Activated T-helper 17 cell treated with anti-CD3 and anti-CD28 coated beads, Interleukin-2, amount 50 U/mL, for 72 hours (primary cell): ENCODE data around the gene ELANE. TPM values are rescaled to one million over a fixed set of nuclear protein-coding genes. Genes with fewer than 3 reads are reported as not detected.

ENCODE experiments used
- ATAC-seq: fragments of 150-1000 bp; cut with Tn5 transposase; replicated peaks from 2 replicates; pipeline ENCODE4 v1.10.0; 2021; ENCODE audit warnings: mild to moderate bottlenecking, moderate library complexity
- H3K27ac Mint-ChIP-seq: one replicate; pipeline ENCODE4 v1.8.0; 2022; ENCODE audit warnings: mixed read lengths
- H3K27me3 Mint-ChIP-seq: one replicate; pipeline ENCODE4 v1.8.0; 2022; ENCODE audit warnings: mixed read lengths
- H3K36me3 Mint-ChIP-seq: one replicate; pipeline ENCODE4 v1.8.0; 2022; ENCODE audit warnings: low read depth, mild to moderate bottlenecking, mixed read lengths
- H3K4me1 Mint-ChIP-seq: one replicate; pipeline ENCODE4 v1.8.0; 2022; ENCODE audit warnings: mixed read lengths
- H3K4me3 Mint-ChIP-seq: one replicate; pipeline ENCODE4 v1.8.0; 2022; ENCODE audit warnings: mild to moderate bottlenecking, mixed read lengths
- H3K9me3 Mint-ChIP-seq: one replicate; pipeline ENCODE4 v1.8.0; 2022; ENCODE audit warnings: mixed read lengths
- total RNA-seq, 2 donors: library from RNA; stranded (reverse); gene quantifications; one replicate each; pipeline ENCODE4 v1.2.3, GENCODE V29; 2022

ELANE gene
- total RNA-seq, 2 donors from 2014 or later, result not detected

DNA sequence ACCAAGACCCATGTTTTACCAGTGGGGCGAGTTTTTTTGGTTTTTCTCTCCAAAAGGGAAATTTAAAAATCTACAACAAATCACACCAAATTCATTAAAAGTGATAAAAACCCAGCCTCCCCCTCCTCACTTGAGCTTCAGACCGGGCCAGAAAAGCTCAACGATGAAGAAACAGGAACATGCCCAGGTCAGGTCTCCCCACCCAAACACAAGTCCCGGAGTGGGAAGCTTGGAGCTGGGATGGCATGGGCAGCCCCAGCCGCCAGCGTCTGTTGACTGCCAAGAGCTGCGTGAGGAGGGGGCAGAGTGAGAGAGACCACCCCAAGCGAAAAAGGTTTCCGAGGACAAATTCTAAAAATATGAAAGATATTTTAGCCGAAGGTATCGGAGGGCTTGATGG lies 44.9 kb downstream of the ELANE start:
- no peak for ATAC-seq
- Mint-ChIP-seq H3K9me3 (no peaks in the 10 kb centered on the region), H3K27ac (no peak overlapping the region), H3K27me3 (no peaks in the 10 kb centered on the region), H3K4me1 (peaks cover 5% of the 10 kb centered on the region), H3K36me3 (peaks cover 57% of the 10 kb centered on the region), H3K4me3 (no peak overlapping the region)

DNA sequence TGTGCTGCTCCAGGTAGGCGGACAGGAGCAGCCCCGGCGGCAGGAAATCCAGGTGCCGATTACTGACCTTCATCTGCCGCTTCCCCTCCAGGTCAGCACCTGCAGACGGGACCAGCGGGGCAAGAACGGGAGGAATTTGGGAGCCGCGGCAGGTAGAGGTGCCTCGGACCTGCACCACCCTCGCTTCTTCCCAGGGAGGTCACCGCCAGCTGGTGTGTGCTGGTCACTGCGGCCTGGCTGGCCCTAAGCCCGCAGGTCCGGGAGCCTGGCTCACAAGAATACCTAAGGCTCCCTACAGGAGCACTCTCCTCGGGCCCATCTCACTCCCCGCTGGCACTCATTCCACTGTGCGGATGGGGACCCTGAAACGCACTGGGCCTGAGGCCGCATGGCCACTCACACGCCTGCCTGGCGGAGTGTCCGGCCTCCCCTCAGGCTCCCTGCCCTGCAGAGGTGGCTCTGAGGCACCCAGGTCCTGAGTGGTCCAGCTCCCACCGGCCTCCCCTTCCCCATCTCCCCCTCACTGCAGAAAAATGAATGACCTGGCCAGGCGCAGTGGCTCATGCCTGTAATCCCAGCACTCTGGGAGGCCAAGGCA lies 45.4 kb downstream of the ELANE start:
- Mint-ChIP-seq H3K27me3 (no peaks in the 10 kb centered on the region), H3K4me3 (no peak overlapping the region), H3K36me3 (peaks cover 62% of the 10 kb centered on the region), H3K4me1 (peaks cover 5% of the 10 kb centered on the region), H3K27ac (no peak overlapping the region), H3K9me3 (no peaks in the 10 kb centered on the region)
- ATAC-seq, result no peak

DNA sequence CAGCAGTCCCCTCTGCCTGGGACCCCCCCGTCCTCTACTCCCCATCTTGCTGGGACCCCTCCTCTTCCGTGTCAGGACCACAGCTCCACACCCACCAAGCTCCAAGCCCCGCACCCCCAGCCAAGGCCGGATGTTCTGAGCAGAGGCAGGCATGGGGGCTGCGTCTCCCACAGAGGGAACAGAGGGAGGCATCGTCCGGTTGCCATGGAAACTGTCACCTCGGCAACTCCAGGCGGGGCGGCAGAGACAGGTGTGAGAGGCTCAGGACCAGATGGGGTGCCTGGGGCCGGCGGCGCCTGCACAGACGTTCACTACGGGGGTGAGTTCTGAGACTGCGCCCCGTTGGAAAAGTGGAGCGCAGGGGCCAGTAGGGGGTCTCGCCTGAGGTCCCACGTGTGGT lies 46.6 kb downstream of the ELANE start:
- Mint-ChIP-seq H3K36me3 (peaks cover 59% of the 10 kb centered on the region), H3K4me1 (no peaks in the 10 kb centered on the region), H3K27me3 (no peaks in the 10 kb centered on the region), H3K9me3 (no peaks in the 10 kb centered on the region), H3K4me3 (no peak overlapping the region), H3K27ac (no peak overlapping the region)
- no peak for ATAC-seq

DNA sequence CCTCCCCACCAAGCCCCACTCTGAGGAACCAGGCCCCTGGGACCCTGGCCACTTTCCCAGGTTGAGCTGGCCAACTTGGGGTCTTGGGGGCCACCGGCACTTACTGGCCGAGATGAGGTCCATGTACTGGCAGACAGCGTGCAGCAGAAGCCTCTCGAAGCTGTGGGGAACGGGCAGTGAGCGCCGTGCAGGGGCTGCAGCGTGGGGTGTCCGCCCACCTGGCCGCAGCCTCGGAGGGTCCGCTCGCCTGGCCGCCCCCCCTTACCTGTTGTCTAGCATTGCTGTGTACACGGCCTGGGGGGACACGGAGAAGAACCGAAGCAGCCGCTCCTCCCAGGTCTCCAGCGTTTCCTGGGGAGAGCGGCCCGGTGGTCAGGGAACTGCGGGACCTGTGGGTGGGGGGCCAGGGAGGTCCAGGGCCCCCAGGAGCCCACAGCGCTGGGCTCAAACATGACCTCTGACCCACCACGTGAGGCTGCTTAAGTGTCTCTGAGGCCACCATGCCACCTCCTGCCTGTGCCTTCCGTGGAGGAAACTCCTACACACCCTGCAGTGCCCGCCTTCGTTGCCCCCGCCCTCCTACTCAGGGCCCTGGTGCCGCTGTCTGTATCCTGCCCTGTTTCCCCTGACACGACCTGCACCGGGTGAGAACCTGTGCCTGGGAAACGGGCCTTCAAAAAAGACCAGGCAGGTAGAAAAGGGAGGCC lies 47.4 kb downstream of the ELANE start:
- Mint-ChIP-seq H3K36me3 (peaks cover 65% of the 10 kb centered on the region), H3K27ac (no peak overlapping the region), H3K4me1 (no peaks in the 10 kb centered on the region), H3K27me3 (no peaks in the 10 kb centered on the region), H3K9me3 (no peaks in the 10 kb centered on the region), H3K4me3 (no peak overlapping the region)
- ATAC-seq, result no peak

DNA sequence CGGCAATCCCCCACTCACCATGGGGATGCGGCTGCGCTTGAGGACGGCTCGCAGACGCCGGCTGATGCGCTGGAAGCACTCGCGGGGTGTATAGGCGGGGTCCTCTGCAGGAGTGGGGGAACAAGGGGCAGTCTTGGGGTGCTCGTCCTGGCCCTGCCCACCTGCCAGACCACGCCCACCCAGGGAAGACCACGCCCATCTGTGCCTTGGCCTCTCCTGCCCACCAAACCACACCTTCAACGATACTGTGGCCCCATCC lies 47.9 kb downstream of the ELANE start:
- H3K4me3 Mint-ChIP-seq, result no peak overlapping the region
- no peaks in the 10 kb centered on the region for H3K4me1 Mint-ChIP-seq
- no peak overlapping the region for H3K27ac Mint-ChIP-seq
- H3K9me3 Mint-ChIP-seq, result no peaks in the 10 kb centered on the region
- H3K27me3 Mint-ChIP-seq, result no peaks in the 10 kb centered on the region
- ATAC-seq, result peak; percentile 38
- peaks cover 68% of the 10 kb centered on the region for H3K36me3 Mint-ChIP-seq

DNA sequence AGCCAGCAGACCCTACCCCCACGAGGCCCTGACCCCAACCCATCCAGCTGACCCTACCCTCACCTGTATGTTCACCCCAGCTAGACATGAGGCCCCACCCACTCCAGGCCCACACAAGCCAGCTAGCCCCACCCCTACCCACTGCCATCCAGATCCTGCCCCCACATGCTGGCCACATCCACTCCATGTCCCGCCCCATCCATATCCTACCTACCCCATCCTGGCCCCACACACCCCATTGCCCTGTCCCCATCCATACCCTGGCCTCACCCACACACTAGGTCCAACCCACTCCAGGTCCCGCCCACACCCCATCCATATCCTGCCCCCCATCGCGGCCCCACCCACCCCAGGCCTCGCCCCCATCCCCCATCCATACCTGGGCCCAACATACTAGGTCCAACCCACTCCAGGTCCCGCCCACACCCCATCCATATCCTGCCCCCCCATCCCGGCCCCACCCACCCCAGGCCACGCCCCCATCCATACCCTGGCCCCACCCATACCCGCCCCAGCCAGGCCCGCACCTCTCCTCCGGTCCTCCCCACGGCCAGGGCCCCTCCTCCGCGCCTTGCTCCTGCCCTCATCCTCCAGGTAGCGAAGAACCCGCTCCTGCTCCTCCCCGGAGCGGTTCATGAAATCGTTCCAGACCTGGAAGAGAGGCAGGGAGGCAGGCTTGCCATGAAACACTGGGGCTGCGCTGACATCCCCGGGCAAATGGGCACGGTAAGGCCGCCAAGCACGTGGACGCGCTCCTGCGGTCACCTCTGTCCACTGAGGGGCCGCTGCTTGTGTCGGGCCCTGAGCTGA lies 48.4 kb downstream of the ELANE start:
- no peaks in the 10 kb centered on the region for H3K4me1 Mint-ChIP-seq
- ATAC-seq, result peak; percentile 67
- H3K4me3 Mint-ChIP-seq, result no peak overlapping the region
- H3K27ac Mint-ChIP-seq, result no peak overlapping the region
- H3K9me3 Mint-ChIP-seq, result no peaks in the 10 kb centered on the region
- no peaks in the 10 kb centered on the region for H3K27me3 Mint-ChIP-seq
- H3K36me3 Mint-ChIP-seq, result peaks cover 68% of the 10 kb centered on the region

DNA sequence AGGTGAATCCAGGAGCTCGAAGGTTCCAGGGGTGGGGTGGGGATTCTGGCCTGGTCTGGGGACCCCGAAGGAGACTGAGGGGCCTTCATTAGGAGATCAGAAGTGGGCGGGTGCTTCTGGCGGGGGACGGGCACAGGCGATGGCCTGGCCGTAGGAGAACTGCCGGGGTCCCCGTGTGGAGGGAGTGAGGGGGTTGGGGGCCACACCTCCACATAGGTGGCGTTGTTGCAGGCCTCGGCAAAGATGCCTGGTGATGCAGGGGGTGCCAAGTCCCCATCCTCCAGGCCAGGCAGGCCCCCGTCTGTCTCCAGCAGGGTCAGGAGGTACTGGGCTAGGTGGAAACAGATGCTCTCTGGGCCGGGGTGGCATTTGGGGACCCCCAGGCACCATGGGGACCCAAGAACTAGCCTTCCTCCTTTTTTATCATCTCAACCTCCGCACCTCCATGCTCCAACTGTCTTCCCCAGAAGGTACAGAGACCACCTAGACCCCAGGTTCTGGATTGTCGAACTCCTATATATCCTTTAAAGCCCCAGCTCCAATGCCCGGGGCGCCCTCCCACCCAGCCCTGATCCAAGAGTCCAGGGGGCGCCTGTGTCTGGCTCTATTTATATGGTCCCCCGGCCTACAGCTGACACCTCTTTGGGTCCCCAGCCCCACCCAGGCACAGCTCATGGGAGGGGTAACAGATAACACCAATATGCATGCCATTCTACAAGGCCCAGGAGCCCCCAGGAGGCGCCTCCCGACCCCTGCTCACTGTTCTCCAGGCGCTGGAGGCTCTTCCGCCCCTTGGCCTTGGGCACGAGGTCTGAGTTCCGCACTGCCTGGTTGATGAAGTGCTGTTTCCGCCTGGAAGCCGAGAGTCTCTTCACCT lies 49.4 kb downstream of the ELANE start:
- ATAC-seq, result no peak
- Mint-ChIP-seq H3K27ac (no peak overlapping the region), H3K27me3 (no peaks in the 10 kb centered on the region), H3K36me3 (peaks cover 64% of the 10 kb centered on the region), H3K4me3 (no peak overlapping the region), H3K9me3 (no peaks in the 10 kb centered on the region), H3K4me1 (no peaks in the 10 kb centered on the region)

DNA sequence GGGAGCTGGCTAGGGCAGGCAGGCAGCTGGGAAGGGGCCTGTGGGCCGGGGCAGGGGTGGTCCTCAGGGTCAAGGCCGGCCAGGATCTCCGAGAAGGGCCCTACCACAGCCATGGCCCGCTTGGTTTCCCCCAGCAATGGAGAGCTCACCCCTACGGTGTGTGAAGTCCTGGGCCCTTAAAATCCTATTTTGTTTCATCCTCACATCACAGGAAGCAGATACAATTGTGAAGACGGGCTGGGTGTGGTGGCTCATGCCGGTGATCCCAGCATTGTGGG lies 49.9 kb downstream of the ELANE start:
- Mint-ChIP-seq H3K9me3 (no peaks in the 10 kb centered on the region), H3K4me3 (no peak overlapping the region), H3K27me3 (no peaks in the 10 kb centered on the region), H3K36me3 (peaks cover 59% of the 10 kb centered on the region), H3K27ac (no peak overlapping the region), H3K4me1 (no peaks in the 10 kb centered on the region)
- no peak for ATAC-seq

DNA sequence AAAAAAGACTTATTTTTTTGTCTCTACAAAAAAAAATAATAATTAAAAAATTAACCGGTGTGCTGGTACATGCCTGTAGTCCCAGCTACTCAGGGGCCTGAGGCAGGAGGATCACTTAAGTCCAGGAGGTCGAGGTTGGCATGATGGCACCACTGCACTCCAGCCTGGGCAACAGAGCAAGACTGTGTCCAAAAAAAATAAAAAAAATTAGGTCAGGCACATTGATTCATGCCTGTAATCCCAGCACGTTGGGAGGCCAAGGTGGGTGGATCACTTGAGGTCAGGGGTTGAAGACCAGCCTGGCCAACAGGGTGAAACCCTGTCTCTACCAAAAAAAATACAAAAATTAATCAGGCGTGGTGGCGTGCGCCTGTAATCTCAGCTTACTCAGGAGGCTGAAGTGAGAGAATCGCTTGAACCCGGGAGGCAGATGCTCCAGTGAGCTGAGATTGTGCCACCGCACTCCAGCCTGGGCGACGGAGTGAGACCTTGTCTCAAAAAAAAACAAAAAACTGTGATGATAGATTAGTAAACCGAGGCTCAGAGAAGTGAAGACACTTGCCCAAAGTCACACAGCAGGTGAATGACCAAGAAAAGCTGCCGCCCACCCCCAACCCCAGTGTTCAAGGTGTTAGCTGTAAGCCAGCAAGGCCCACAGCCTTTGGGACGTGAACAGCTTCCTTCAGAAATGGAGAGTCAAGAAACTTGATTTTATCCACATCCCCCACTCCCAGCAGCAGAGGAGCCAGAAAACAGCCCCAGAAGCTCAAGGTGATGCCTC lies 50.5 kb downstream of the ELANE start:
- no peaks in the 10 kb centered on the region for H3K9me3 Mint-ChIP-seq
- no peak overlapping the region for H3K27ac Mint-ChIP-seq
- no peaks in the 10 kb centered on the region for H3K27me3 Mint-ChIP-seq
- H3K4me1 Mint-ChIP-seq, result no peaks in the 10 kb centered on the region
- peaks cover 53% of the 10 kb centered on the region for H3K36me3 Mint-ChIP-seq
- ATAC-seq, result no peak
- H3K4me3 Mint-ChIP-seq, result no peak overlapping the region

DNA sequence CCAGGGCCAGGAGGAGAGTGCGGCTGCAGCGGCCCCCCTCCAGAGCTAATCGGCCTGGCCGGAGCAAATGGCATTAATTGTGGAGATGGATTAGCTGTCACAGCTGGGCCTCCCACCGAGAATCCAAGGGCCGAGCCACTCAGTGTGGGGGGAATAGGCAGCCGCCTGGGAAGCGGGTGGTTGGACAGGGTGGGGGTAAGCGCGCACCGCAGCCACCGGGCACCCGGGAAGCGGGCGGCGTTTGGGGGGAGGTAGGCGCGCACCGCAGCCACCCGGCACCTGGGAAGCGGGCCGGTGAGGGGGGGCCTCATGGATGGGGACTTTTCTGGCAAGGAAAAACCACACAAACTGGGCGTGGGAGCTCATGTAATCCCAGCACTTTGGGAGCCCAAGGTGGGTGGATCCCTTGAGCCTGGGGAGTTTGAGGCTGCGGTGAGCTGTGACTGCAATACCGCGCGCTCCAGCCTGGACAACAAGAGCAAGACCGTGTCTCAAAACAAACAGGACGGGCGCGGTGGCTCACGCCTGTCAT lies 51.2 kb downstream of the ELANE start:
- no peaks in the 10 kb centered on the region for H3K4me1 Mint-ChIP-seq
- no peak for ATAC-seq

DNA sequence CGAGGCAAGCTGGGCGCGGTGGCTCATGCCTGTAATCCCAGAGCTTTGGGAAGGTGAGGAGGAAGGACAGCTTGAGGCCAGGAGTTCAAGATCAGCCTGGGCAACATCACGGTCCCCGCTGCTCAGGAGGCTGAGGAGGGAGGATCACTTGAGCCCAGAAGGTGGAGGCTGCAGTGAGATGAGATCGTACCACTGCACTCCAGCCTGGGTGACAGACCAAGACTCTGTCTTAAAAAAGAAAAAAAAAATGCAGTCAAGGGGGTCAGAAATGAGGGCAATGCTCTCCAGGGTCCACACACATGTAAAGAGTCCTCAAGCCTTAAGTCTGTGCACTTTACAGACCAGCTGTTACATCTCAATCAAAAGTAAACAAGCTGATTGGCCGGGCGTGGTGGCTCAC lies 52.4 kb downstream of the ELANE start:
- ATAC-seq, result no peak
- peaks cover 6% of the 10 kb centered on the region for H3K4me1 Mint-ChIP-seq
- peaks cover 49% of the 10 kb centered on the region for H3K36me3 Mint-ChIP-seq
- H3K27me3 Mint-ChIP-seq, result no peaks in the 10 kb centered on the region
- H3K4me3 Mint-ChIP-seq, result no peak overlapping the region
- H3K9me3 Mint-ChIP-seq, result no peaks in the 10 kb centered on the region
- no peak overlapping the region for H3K27ac Mint-ChIP-seq

More for the DNA sequence above, 51.2 kb downstream of the ELANE start:
- no peaks in the 10 kb centered on the region for H3K27me3 Mint-ChIP-seq
- peaks cover 47% of the 10 kb centered on the region for H3K36me3 Mint-ChIP-seq
- no peak overlapping the region for H3K27ac Mint-ChIP-seq
- no peaks in the 10 kb centered on the region for H3K9me3 Mint-ChIP-seq
- H3K4me3 Mint-ChIP-seq, result no peak overlapping the region
